Measurements from ENCODE around the gene MLN. TPM values are rescaled to one million over a fixed set of nuclear protein-coding genes. Genes with fewer than 3 reads are reported as not detected.

Gene MLN
- total and polyA plus RNA-seq, 2 of the 4 experiments (the other 2 are of a cell fraction): not detected

DNA sequence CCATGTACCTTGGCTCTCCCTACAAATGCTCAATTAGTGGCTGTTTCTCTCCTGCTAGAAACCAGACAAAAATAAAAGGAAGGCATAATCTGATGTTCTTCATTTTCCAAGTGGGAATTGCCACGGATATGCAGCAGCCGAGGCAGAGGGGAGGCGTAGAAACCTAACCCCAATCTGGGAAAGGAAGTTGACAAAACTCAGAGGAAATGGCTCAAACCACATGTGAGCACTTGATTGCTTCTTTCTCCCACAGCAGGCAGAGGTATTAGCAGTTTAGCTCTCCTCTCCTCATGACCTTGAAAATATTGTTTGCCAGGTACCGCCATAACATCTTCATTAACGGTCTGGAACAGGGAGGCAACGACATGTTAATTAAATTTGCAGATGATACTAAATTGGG is 3.8 kb upstream of the MLN start:
- no peak overlapping the region for H2AFZ ChIP-seq (replicated peaks; ENCODE audit: low read length, poor library complexity)
- no peak overlapping the region for H2AK9ac ChIP-seq (replicated peaks; ENCODE audit: low read depth, low read length, poor library complexity)
- H2AK5ac ChIP-seq (ENCODE audit: low read depth, low read length): no peak overlapping the region
- H4K8ac ChIP-seq (ENCODE audit: low read depth in 2 of 2, low read length in 2 of 2): no peak overlapping the region
- peaks cover 71% of the 10 kb centered on the region for H3K27me3 ChIP-seq (ENCODE audit: control insufficient read depth, insufficient read depth, low read length)
- H3K36me3 ChIP-seq (ENCODE audit: control insufficient read depth, insufficient read depth, low read length): no peaks in the 10 kb centered on the region
- no peak overlapping the region for H3K56ac ChIP-seq (ENCODE audit: extremely low read depth, insufficient read depth, low read length)
- H4K5ac ChIP-seq (ENCODE audit: low read depth, low read length): no peak overlapping the region
- no peaks in the 10 kb centered on the region for H3K4me1 ChIP-seq (ENCODE audit: control insufficient read depth, insufficient read depth, low read length)
- TF ChIP-seq ELK1 (IDR thresholded peaks at IDR 0.05; ENCODE audit: borderline replicate concordance, low read depth, low read length): no peak
- TF ChIP-seq CEBPB (IDR thresholded peaks at IDR 0.05; ENCODE audit: low read depth, low read length): no peak
- no peak for TF ChIP-seq RAD21 (IDR thresholded peaks at IDR 0.05; ENCODE audit: low read length)
- no peak for TF ChIP-seq NFE2L2 (IDR thresholded peaks at IDR 0.05; ENCODE audit: low read depth, low read length)
- TF ChIP-seq, protein P1, sequence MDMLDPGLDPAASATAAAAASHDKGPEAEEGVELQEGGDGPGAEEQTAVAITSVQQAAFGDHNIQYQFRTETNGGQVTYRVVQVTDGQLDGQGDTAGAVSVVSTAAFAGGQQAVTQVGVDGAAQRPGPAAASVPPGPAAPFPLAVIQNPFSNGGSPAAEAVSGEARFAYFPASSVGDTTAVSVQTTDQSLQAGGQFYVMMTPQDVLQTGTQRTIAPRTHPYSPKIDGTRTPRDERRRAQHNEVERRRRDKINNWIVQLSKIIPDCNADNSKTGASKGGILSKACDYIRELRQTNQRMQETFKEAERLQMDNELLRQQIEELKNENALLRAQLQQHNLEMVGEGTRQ (IDR thresholded peaks at IDR 0.05; ENCODE audit: low read depth, low read length): no peak
- no peak for TF ChIP-seq SMC3 (IDR thresholded peaks at IDR 0.05; ENCODE audit: low read depth, low read length)
- no peak for TF ChIP-seq FOS (IDR thresholded peaks at IDR 0.05; ENCODE audit: low read depth, low read length)
- no peak for TF ChIP-seq CHD1 (IDR thresholded peaks at IDR 0.05; ENCODE audit: low read depth, low read length)
- no peak for TF ChIP-seq BHLHE40 (IDR thresholded peaks at IDR 0.05; ENCODE audit: low read depth, low read length)
- TF ChIP-seq MAFK (IDR thresholded peaks at IDR 0.05; ENCODE audit: low read depth, low read length): no peak
- TF ChIP-seq RFX5 (IDR thresholded peaks at IDR 0.05; ENCODE audit: low read depth, low read length): no peak
- TF ChIP-seq MXI1 (IDR thresholded peaks at IDR 0.05; ENCODE audit: borderline replicate concordance, low read depth, low read length): no peak
- TF ChIP-seq MAZ (IDR thresholded peaks at IDR 0.05; ENCODE audit: borderline replicate concordance, low read depth, low read length): no peak
- no peak for TF ChIP-seq CTCF (conservative IDR thresholded peaks at IDR 0.05; ENCODE audit: low read depth, low read length)
- no peak for TF ChIP-seq RCOR1 (IDR thresholded peaks at IDR 0.05; ENCODE audit: insufficient replicate concordance, low read length)
- TF ChIP-seq POLR2A (IDR thresholded peaks at IDR 0.05; ENCODE audit: low read depth, low read length): no peak
- H3K4me3 ChIP-seq (ENCODE audit: insufficient read depth, low read depth, low read length): no peak overlapping the region
- H4K91ac ChIP-seq (ENCODE audit: insufficient read depth, low read depth, low read length): no peak overlapping the region
- H2BK20ac ChIP-seq (ENCODE audit: low read depth, low read length): no peak overlapping the region
- H3K14ac ChIP-seq (replicated peaks; ENCODE audit: low read depth, low read length): no peak overlapping the region
- H3K18ac ChIP-seq (ENCODE audit: low read depth, low read length): no peak overlapping the region
- no peaks in the 10 kb centered on the region for H3K9me3 ChIP-seq (ENCODE audit: control insufficient read depth, insufficient read depth, low read length)
- no peak overlapping the region for H3K27ac ChIP-seq (ENCODE audit: insufficient read depth, low read length)
- H3K79me1 ChIP-seq (ENCODE audit: low read depth in 1 of 2, low read length in 2 of 2): no peaks in the 10 kb centered on the region
- dilution Hi-C loops (cut with HindIII; ENCODE audit: low sequenced_read_pairs, unreplicated experiment) (no loop called here), intact Hi-C loops (cut with micrococcal nuclease) (loop anchor here (10.0 kb wide), 1 partner anchor 97 kb away; no protein-coding TSS in a partner anchor), in situ Hi-C loops (cut with MboI; ENCODE audit: low sequenced_read_pairs) (no loop called here)
- ChIA-PET POLR2A (ENCODE audit: unreplicated experiment) (no interaction called here), CTCF (no interaction called here)
- no peak overlapping the region for H3K4me2 ChIP-seq (ENCODE audit: low read depth, low read length)
- no peak overlapping the region for H3K23ac ChIP-seq (ENCODE audit: low read depth, low read length)
- BruUV-seq (replicated peaks): no TSS peak
- H2BK5ac ChIP-seq (ENCODE audit: low read depth, low read length, poor library complexity, severe bottlenecking): no peak overlapping the region
- no peak overlapping the region for H3K4ac ChIP-seq (ENCODE audit: low read depth, low read length)
- H3K9me1 ChIP-seq (ENCODE audit: insufficient read depth, low read length): peaks cover 2% of the 10 kb centered on the region; the same call in 1 of the 2 replicates
- 40% methylated on average over 2 of the region's 6 CpGs; no CpG with 5 or more reads in 1 of the 2 experiments for WGBS, 2 experiments (ENCODE audit: extremely low coverage in 2 of 2, insufficient read length in 1 of 2)
- H2BK120ac ChIP-seq (ENCODE audit: low read depth, low read length): no peak overlapping the region
- H3K9ac ChIP-seq (ENCODE audit: low read depth, low read length): no peak overlapping the region
- no peak for DNase-seq
- H2BK15ac ChIP-seq (ENCODE audit: low read depth, low read length): no peak overlapping the region
- no peak for ATAC-seq (ENCODE audit: low read depth)
- no peaks in the 10 kb centered on the region for H4K20me1 ChIP-seq (ENCODE audit: insufficient read depth, low read length)
